H9 (cell line): ENCODE data around the gene SYNE3. TPM values are rescaled to one million over a fixed set of nuclear protein-coding genes. Genes with fewer than 3 reads are reported as not detected.

Source experiments
- DNase-seq: peaks from one replicate; pipeline ENCODE4 v3.0.0-alpha.2; 2017
- H2AFZ ChIP-seq: one replicate; pipeline ENCODE4 v1.6.1; 2013; ENCODE audit warnings: mild to moderate bottlenecking, low read length, control low read depth, moderate library complexity
- H2AK5ac ChIP-seq: 2 replicates; pipeline ENCODE4 v1.6.1; 2013; ENCODE audit warnings: low read length, control low read depth, mixed read lengths; ENCODE audit not compliant: insufficient read length
- H2BK120ac ChIP-seq: one replicate; pipeline ENCODE4 v1.6.1; 2013; ENCODE audit warnings: low read depth, mild to moderate bottlenecking, low read length, control low read depth, inconsistent platforms; ENCODE audit not compliant: poor library complexity, severe bottlenecking
- H2BK12ac ChIP-seq: 2 replicates; pipeline ENCODE4 v1.6.1; 2013; ENCODE audit warnings: low read length, control low read depth, mixed read lengths, low read depth; ENCODE audit not compliant: insufficient read length
- H2BK15ac ChIP-seq: 2 replicates; pipeline ENCODE4 v1.6.1; 2013; ENCODE audit warnings: low read depth, low read length, control low read depth
- H2BK20ac ChIP-seq: one replicate; pipeline ENCODE4 v1.6.1; 2013; ENCODE audit warnings: low read depth, mild to moderate bottlenecking, low read length, control low read depth, inconsistent platforms; ENCODE audit not compliant: poor library complexity, severe bottlenecking
- H2BK5ac ChIP-seq: 2 replicates; pipeline ENCODE4 v1.6.1; 2013; ENCODE audit warnings: low read length, control low read depth, mixed read lengths; ENCODE audit not compliant: insufficient read length
- H3K14ac ChIP-seq: 2 replicates; pipeline ENCODE4 v1.6.1; 2013; ENCODE audit warnings: low read length, control low read depth; ENCODE audit not compliant: insufficient read depth
- H3K18ac ChIP-seq: 2 replicates; pipeline ENCODE4 v1.6.1; 2013; ENCODE audit warnings: low read depth, mild to moderate bottlenecking, mixed read lengths, low read length, control low read depth; ENCODE audit not compliant: insufficient read length
- H3K23ac ChIP-seq: 2 replicates; pipeline ENCODE4 v1.6.1; 2013; ENCODE audit warnings: low read length, control low read depth, mixed read lengths, low read depth; ENCODE audit not compliant: insufficient read length
- H3K23me2 ChIP-seq: 2 replicates; pipeline ENCODE4 v1.6.1; 2013; ENCODE audit warnings: low read depth, mild to moderate bottlenecking, mixed read lengths, low read length, control low read depth; ENCODE audit not compliant: insufficient read length, poor library complexity, severe bottlenecking
- H3K27ac ChIP-seq: 2 replicates; pipeline ENCODE4 v1.5.1; 2013; ENCODE audit warnings: low read length, control low read depth, mixed read lengths, low read depth; ENCODE audit not compliant: insufficient read length
- H3K27me3 ChIP-seq: 2 replicates; pipeline ENCODE4 v1.6.1; 2013; ENCODE audit warnings: low read length, control low read depth, inconsistent platforms; ENCODE audit not compliant: insufficient read depth
- H3K4ac ChIP-seq: 2 replicates; pipeline ENCODE4 v1.6.1; 2013; ENCODE audit warnings: low read depth, mild to moderate bottlenecking, control low read depth, inconsistent platforms, low read length, moderate library complexity
- H3K4me1 ChIP-seq: 2 replicates; pipeline ENCODE4 v1.6.1; 2013; ENCODE audit warnings: low read length, control low read depth, inconsistent platforms; ENCODE audit not compliant: insufficient read depth
- H3K4me2 ChIP-seq: 2 replicates; pipeline ENCODE4 v1.6.1; 2013; ENCODE audit warnings: low read length, control low read depth, mixed read lengths; ENCODE audit not compliant: insufficient read length, insufficient read depth
- H3K56ac ChIP-seq: 2 replicates; pipeline ENCODE4 v1.6.1; 2013; ENCODE audit warnings: low read depth, mild to moderate bottlenecking, mixed read lengths, low read length, control low read depth; ENCODE audit not compliant: insufficient read length
- H3K79me1 ChIP-seq: 2 replicates; pipeline ENCODE4 v1.6.1; 2013; ENCODE audit warnings: low read depth, mild to moderate bottlenecking, moderate library complexity, low read length, control low read depth, inconsistent platforms; ENCODE audit not compliant: insufficient read depth, poor library complexity, severe bottlenecking
- H3K79me2 ChIP-seq: 2 replicates; pipeline ENCODE4 v1.6.1; 2013; ENCODE audit warnings: low read length, control low read depth, inconsistent platforms; ENCODE audit not compliant: insufficient read depth
- H3K9ac ChIP-seq: 2 replicates; pipeline ENCODE4 v1.6.1; 2013; ENCODE audit warnings: low read length, control low read depth, mixed read lengths; ENCODE audit not compliant: insufficient read length; ENCODE audit errors: extremely low read depth
- H3K9me3 ChIP-seq: one replicate; pipeline ENCODE4 v1.6.1; 2013; ENCODE audit warnings: low read depth, low read length, inconsistent platforms; ENCODE audit not compliant: control insufficient read depth
- H3T11ph ChIP-seq: one replicate; pipeline ENCODE4 v1.6.1; 2013; ENCODE audit warnings: mild to moderate bottlenecking, low read length, control low read depth, inconsistent platforms
- H4K20me1 ChIP-seq: one replicate; pipeline ENCODE4 v1.6.1; 2013; ENCODE audit not compliant: control insufficient read depth, insufficient read length, insufficient read depth
- H4K5ac ChIP-seq: 2 replicates; pipeline ENCODE4 v1.6.1; 2013; ENCODE audit warnings: low read depth, mild to moderate bottlenecking, mixed read lengths, low read length, control low read depth; ENCODE audit not compliant: insufficient read length
- H4K8ac ChIP-seq: replicated peaks from 2 replicates; pipeline ENCODE4 v1.6.1; 2013; ENCODE audit warnings: low read length, control low read depth, mixed read lengths, low read depth; ENCODE audit not compliant: insufficient read length
- H4K91ac ChIP-seq: 2 replicates; pipeline ENCODE4 v1.6.1; 2013; ENCODE audit warnings: low read depth, mild to moderate bottlenecking, moderate library complexity, mixed read lengths, low read length, control low read depth; ENCODE audit not compliant: insufficient read length
- H3K27ac Mint-ChIP-seq, 3 experiments: 2 replicates in 2 of 3; 3 replicates in 1 of 3; pipeline ENCODE4 v1.8.0; 2020 to 2021; ENCODE audit warnings: mixed read lengths in 3 of 3, mild to moderate bottlenecking in 1 of 3, moderate library complexity in 1 of 3
- H3K27me3 Mint-ChIP-seq: 2 replicates; pipeline ENCODE4 v1.8.0; 2021; ENCODE audit warnings: low read depth, mild to moderate bottlenecking, moderate library complexity, mixed read lengths
- H3K36me3 Mint-ChIP-seq, 3 experiments: 2 replicates in 2 of 3; 3 replicates in 1 of 3; pipeline ENCODE4 v1.8.0; 2020 to 2021; ENCODE audit warnings: low read depth in 3 of 3, mixed read lengths in 3 of 3; ENCODE audit not compliant: insufficient read depth in 1 of 3
- H3K4me1 Mint-ChIP-seq, 2 experiments: 2 replicates each; pipeline ENCODE4 v1.8.0; 2020; ENCODE audit warnings: mixed read lengths in 2 of 2
- H3K4me3 Mint-ChIP-seq, 2 experiments: 2 replicates in 1 of 2; 3 replicates in 1 of 2; pipeline ENCODE4 v1.8.0; 2020 to 2021; ENCODE audit warnings: mild to moderate bottlenecking in 2 of 2, mixed read lengths in 2 of 2, moderate library complexity in 1 of 2
- H3K9me3 Mint-ChIP-seq, 2 experiments: 2 replicates in 1 of 2; 3 replicates in 1 of 2; pipeline ENCODE4 v1.8.0; 2020; ENCODE audit warnings: mild to moderate bottlenecking in 2 of 2, mixed read lengths in 2 of 2, moderate library complexity in 1 of 2
- WGBS: extraction: QIAGEN DNeasy Blood & Tissue Kit; methylation state at CpG from one replicate; pipeline ENCODE4 v1.1.7; 2013; ENCODE audit warnings: missing lambda C conversion rate, low lambda C conversion rate, mixed read lengths; ENCODE audit not compliant: insufficient read length; ENCODE audit errors: extremely low coverage; 5-methylcytosine and 5-hydroxymethylcytosine counted together
- total RNA-seq: library from RNA; stranded (reverse); gene quantifications from 2 replicates; pipeline ENCODE4 v1.2.1, GENCODE V29; 2021
- TF ChIP-seq, protein P1 (sequence below): fragments of 200-600 bp; sonication (generic); conservative IDR thresholded peaks from 3 replicates; pipeline ENCODE4 v1.8.0; 2021; ENCODE audit warnings: antibody characterized with exemption, mild to moderate bottlenecking

Gene SYNE3
- total RNA-seq, 1 experiment from 2014 or later, result 0.11 TPM

DNA sequence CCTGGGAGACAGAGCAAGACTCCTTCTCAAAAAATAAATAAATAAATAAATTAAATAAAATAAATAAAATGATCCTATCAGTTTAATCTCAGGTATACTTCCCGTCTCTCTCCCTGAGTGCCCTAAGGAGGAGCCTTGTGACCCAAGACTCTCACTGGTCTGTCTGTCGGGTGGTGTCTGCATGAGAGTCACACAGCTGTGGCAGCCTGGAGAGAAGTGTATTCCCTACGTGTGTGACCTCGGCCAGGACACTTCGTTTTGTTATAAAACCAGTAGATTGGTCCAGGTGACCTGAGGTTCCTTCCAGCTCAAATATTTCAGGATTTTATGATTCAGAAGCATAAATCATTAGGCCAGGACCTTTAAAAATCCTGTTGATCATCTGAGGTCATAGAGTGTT is 4.8 kb downstream of the SYNE3 start:
- H2AK5ac ChIP-seq, result no peak overlapping the region
- no peak overlapping the region for H3K23ac ChIP-seq
- H2BK5ac ChIP-seq, result no peak overlapping the region
- no peak overlapping the region for H4K91ac ChIP-seq
- H4K5ac ChIP-seq, result no peak overlapping the region
- H3K18ac ChIP-seq, result no peak overlapping the region
- H2BK20ac ChIP-seq, result no peak overlapping the region
- no peaks in the 10 kb centered on the region for H3K9me3 ChIP-seq
- no peak overlapping the region for H2BK120ac ChIP-seq
- no peak overlapping the region for H3K4me2 ChIP-seq
- H3K4me1 ChIP-seq, result no peaks in the 10 kb centered on the region
- H3K9ac ChIP-seq, result no peak overlapping the region
- H3K27ac ChIP-seq, result no peak overlapping the region
- DNase-seq, result no peak
- H3K27me3 Mint-ChIP-seq, result peaks cover 27% of the 10 kb centered on the region
- H3K79me2 ChIP-seq, result no peaks in the 10 kb centered on the region
- no peak overlapping the region for H2BK15ac ChIP-seq
- peaks cover 4% of the 10 kb centered on the region for H3K23me2 ChIP-seq
- no peak overlapping the region for H2BK12ac ChIP-seq
- no peak overlapping the region for H3K56ac ChIP-seq
- TF ChIP-seq, protein P1, sequence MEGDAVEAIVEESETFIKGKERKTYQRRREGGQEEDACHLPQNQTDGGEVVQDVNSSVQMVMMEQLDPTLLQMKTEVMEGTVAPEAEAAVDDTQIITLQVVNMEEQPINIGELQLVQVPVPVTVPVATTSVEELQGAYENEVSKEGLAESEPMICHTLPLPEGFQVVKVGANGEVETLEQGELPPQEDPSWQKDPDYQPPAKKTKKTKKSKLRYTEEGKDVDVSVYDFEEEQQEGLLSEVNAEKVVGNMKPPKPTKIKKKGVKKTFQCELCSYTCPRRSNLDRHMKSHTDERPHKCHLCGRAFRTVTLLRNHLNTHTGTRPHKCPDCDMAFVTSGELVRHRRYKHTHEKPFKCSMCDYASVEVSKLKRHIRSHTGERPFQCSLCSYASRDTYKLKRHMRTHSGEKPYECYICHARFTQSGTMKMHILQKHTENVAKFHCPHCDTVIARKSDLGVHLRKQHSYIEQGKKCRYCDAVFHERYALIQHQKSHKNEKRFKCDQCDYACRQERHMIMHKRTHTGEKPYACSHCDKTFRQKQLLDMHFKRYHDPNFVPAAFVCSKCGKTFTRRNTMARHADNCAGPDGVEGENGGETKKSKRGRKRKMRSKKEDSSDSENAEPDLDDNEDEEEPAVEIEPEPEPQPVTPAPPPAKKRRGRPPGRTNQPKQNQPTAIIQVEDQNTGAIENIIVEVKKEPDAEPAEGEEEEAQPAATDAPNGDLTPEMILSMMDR, result no peak
- no peaks in the 10 kb centered on the region for H3K79me1 ChIP-seq
- no peak overlapping the region for H3K4me3 Mint-ChIP-seq
- no peaks in the 10 kb centered on the region for H3K9me3 Mint-ChIP-seq
- no peak overlapping the region for H3K27ac Mint-ChIP-seq
- no peak overlapping the region for H3K14ac ChIP-seq
- H4K20me1 ChIP-seq, result no peaks in the 10 kb centered on the region
- H3K36me3 Mint-ChIP-seq, result no peaks in the 10 kb centered on the region
- H3T11ph ChIP-seq, result no peak overlapping the region
- H3K4me1 Mint-ChIP-seq, result peaks cover 8 to 10% of the 10 kb centered on the region in 2 experiments
- H3K4ac ChIP-seq, result no peak overlapping the region
- peaks cover 8% of the 10 kb centered on the region for H3K27me3 ChIP-seq
- no CpG with 5 or more reads among the region's 5 CpGs for WGBS
- no peak overlapping the region for H4K8ac ChIP-seq
- H2AFZ ChIP-seq, result no peak overlapping the region
